Activated T-helper 1 cell treated with Interleukin-2 at 50 U/mL for 16 hours (primary cell): ENCODE data around the gene FBXL17.
"Not testable (repeated sequence)": the region's sequence is repeated elsewhere in the genome, so short reads cannot be mapped to it uniquely, and the experiment has no call there.

Source experiments
- DNase-seq: peaks from one replicate; pipeline ENCODE4 v3.0.0-alpha.2; 2020; ENCODE audit warnings: low read depth

Gene FBXL17

DNA sequence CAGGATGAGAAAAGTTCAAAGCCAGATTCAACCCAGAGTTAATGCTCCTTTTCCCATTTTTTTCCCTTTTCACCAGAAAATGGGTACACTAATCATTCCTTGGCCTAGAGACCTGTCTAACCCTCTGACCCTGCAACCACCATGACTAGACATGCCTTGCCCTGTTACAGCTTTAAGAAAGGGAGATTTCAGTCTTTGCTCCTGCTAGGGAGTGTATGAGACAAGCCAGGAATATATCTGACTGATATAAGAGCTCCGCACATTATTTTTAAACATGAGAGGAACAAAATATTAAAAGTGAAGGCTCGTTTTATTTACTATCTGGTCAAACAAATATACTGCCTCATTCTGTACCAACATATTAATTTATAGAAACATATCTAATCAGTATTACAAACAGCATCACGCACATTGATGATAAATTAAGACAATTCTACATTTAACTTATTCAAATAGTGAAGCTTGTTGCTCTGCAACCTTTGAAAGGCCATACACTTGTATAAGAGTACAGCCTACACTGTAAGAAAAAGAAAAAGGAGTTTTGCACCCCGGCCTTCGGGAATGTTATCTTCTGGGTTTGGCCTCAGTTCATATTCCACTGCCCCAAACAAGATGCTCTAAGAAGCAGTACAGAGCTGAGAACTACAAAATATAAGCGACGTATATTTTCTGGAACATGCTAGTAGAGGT, 132.7 kb downstream of the FBXL17 start:
- no peak for DNase-seq

DNA sequence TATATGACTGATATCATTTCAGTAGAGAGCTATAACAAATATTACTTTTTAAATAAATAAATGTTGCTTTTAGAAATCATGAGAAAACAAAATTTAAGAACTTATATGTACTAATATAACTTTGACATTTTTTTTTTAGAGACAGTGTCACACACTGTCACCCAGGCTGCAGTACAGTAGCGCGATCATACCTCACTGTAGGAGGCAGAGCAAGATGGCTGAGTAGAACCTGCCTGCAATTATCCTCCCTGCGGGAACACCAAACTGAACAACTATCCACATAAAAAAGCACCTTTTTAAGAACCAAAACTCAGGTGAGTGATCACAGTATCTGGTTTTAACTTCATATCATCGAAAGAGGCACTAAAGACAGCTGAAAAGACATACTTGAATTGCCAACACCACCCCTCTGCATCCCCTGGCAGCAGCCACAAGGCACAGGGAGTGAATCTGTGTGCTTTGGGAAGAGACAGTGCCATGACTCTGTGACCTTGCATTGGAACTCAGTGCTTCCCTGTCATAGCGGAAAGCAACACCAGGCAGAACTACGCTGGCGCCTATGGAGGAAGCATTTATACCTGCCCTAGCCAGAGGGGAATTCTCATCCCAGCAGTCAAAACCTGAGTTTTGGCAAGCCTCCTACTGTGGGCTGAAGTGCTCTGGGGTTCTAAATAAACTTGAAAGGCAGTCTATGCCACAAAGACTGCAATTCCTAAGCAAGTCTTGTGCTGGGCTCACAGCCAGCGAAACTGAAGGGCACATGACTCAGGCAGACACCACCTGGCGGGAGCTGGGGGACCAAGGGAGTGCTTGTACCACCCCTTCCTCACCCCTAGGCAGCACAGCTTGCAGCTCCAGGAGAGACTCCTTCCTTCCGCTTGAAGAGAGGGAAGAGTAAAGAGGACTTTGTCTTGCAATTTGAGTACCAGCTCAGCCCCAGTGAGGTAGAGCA, 142.7 kb downstream of the FBXL17 start:
- no peak for DNase-seq

DNA sequence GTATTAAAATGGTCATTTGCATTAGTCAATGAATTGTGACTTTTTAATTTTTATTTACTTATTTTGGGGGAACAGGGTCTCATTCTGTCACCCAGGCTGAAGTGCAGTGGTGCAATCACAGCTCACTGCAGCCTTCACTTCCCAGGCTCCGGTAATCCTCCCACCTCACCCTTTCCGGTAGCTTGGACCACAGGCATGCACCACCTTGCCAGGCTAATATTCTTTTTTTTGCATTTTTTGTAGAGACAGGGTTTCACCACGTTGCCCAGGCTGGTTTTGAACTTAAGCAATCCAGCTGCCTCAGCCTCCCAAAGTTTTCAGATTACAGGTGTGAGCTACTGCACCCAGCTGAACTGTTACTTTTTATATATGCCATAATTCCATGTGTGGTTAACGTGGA, 143.4 kb downstream of the FBXL17 start:
- DNase-seq: no peak

DNA sequence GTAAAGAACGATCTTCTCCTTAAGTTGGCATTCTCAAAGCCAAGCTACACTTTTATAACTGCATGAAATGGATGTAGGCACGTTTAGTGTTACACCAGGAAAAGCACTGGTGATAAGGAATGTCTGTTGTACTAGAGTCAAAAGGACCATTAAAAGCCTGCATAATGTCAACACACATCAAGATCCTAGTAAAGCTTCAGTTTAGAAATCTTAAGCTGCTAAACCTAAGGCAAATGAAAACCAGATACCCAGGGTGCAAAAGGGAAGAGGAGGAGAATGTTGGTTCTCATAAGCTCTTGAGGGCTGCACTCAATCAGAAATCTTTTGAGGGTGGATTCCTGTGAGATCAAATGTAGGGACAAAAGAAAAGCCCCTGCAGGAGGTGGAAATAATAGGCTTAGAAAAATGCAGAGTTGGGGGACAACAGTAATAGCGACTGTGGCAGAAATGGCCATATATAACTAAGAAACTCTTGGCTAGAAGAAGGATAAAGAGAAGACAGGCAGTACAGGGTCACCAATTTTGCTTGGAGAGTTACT, 148.2 kb downstream of the FBXL17 start:
- DNase-seq: no peak

DNA sequence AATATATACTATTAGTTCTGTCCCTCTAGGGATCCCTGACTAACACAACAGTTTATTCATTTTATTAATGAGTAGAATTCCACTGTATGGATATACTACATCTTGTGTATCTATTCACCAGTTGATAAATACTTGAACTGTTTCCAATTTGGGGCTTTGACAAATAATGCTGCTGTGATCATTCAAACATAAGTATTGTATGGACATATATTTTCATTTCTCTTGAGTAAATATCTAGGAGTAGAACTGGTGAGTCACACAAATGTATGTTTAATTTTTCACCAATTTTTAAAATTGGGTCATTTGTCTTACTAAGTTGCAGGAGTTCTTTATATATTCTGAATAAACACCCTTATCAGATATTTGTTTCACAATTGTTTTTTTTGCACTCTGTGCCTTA, 149.1 kb downstream of the FBXL17 start:
- DNase-seq: no peak

DNA sequence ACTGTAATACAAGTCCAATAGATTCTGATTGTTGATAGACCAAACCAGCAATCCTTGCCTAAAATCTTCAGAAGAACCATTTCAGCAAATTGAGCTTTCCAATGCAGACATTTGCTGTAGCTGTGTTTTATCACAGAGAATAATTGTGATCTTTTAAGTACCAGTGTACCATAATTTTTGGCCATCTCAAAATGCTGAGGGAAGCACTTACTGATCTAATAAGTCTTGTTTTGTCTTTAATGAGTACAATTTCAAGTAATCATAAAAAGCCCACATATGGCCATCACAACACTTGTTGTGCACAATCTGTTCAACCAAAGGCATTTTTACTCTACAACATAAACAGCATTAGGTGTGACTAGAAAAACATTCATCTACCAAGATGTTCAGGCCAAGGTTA, 159.9 kb downstream of the FBXL17 start:
- no peak for DNase-seq

DNA sequence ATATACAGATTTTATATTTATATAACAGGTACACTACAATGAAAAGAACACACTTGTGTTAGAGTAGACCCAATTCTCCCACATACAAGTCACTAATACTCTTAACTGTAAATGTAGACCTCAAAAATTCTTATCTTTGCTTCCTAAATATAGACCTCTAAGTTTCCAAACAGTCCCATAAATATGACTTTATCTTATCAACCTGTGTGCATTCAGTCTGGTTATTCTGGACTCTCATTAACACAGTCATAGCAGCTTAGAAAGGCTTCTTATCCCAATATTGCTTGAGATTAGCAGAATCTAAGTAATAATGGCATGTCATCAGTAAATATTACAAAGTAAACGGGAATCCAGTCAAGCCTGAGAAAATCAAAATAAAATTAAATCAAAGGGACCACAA, 161.1 kb downstream of the FBXL17 start:
- no peak for DNase-seq

DNA sequence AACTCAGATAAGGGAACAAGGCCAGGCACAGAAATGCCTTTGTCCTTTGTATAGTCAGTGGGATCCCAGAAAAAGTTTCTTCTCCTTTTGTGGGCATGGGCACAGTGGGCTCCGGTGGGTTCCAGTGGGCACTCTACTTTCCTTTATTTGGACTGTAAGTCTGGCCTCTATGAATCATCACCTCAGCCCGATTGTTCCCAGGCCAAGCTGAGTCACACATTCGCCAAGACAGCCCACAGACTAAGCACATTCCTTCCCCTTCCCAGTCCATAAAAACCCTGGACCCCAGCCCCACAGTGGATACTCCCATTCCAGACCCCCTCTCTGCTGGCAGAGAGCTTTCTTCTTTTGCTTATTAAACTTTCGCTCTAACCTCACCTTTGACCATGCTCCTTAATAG, 165.0 kb downstream of the FBXL17 start:
- no peak for DNase-seq

DNA sequence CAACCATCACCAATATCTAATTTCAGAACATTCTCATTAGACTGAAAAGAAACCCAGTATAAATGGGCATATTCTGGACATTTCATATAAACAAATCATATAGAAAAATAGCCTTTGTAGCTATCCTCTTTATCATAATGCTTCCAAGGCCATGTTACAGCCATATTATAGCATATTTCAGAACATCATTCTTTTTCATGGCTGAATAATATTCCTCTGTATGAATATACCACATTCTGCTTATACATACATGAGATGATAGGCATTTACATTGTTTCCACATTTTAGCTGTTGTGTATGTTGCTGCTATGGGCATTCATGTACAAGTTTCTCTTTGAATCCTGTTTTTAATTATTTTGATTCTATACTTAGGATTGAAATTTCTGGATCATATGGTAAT, 167.0 kb downstream of the FBXL17 start:
- DNase-seq: no peak

DNA sequence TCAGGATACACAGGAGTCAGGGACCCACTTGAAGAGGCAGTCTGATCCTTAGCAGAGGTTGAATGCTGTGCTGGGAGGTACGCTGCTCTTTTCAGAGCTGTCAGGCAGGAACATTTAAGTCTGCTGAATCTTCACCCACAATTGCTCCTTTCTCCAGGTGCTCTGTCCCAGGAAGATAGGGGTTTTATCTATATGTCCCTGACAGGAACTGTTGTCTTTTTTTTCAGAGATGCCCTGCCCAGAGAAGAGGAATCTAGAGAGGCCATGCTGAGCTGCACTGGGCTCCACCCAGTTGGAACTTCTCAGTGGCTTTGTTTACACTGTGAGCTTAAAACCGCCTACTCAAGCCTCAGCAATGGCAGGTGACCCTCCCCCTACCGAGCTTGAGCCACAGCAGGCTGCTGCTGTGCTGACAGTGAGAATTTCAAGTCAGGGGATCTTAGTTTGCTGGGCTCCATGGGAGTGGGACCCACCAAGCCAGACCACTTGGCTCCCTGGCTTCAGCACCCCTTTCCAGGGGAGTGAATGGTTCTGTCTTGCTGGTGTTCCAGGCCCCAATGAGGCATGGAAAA, 169.0 kb downstream of the FBXL17 start:
- no peak for DNase-seq

DNA sequence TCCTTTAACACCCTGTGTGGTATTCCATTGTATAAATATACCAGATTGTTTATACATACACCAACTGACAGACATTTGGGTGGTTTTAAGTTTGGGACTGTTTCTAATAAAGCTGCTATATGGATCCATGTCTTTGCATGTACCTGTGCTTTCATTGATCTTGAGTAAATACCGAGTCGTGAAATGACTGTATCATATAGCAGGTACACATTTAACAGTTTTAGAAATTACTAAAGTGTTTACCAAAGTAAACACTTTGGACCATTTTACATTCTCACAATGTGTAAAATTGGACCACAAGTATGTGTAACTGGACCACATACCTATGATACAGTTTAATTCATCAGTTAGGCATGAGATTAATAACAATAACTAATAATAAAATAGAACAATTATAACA, 175.2 kb downstream of the FBXL17 start:
- DNase-seq: no peak

DNA sequence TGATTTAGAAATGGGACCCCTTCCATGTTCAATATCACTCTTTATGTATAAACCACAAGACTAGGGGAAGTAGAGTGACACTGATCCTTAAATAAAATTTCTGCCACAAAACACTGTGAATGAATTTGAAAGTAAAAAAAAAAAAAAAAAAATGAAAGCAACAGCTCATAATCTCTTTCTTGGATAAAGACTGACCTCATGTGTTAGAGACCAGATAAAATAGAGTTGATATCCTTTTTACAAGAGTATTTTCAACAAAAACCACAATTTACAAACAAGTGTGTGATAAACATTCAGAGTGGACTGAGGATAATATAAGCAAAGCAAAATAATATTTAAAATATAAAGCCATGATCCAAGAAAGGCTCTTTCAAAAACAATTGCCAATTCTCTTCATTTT, 180.2 kb downstream of the FBXL17 start:
- DNase-seq: no peak

DNA sequence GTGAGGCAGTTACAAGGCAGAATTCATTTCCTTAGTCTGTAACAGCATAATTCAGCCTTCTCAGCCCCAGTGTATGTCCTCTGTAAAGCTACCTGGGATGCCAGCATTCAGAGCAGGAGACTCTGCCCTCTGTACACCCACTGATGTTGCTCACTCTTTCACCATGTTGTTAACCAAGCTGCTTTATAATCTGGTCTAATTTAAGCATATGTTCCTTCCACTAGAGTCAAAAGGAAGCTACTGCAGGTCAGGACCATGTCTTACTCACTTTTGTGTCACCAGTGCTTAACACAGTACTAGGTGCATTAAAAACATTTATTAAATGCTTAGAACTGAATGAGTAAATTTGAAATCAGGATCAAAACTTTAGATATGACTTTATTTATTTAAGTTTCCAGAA, 185.6 kb downstream of the FBXL17 start:
- DNase-seq: no peak

DNA sequence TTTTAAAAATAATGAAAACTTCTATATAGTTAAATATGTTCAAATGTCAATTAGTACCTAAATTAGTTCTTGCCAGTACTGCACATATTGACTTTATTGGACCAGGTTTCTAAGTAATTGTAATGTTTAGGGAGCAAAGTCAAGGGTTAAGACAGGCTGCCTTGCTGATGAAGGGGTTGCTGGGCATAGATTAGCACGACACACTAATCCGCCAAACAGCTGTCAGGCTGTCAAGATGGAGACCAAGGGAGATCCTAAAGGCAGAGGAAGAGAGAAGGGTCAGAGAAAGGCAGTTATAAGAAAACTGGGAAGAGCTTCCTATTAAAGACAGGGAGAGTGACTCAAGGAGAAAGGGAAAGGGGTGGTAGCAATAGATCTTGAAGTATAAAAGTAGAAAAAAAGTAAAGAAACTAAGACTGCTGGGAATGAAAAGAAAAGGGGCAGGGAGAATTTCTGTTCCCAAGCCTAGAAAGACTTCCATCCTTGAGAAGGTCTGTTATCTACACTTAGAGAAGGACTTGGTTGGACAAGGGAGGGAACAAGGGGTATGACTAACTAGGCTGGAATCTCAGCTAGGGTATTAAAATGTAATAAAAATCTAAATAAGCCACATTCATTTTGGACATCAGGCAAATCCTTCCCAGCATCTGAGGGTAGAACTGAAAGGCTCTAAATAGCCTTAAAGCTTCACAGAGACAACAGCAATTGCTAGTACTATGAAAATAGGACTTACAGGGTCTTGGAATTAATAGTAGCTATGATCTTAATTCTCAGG, 188.7 kb downstream of the FBXL17 start:
- no peak for DNase-seq

DNA sequence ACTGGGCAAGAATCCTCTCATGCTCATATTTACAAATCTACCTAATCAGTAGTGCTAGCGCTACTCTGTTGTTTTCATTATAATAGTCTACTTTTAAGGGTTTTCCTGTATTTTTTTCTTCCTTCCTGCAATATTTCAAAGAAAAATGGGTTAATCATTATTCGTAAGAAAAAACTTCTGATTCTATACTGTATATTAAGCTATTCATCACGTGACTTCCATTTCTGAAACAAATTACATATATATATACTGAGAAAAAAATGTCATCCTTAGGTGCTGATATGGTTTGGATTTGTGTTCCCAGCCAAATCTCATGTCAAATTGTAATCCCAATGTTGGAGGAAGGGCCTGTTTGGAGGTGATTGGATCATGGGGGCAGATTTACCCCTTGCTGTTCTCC, 197.0 kb downstream of the FBXL17 start:
- DNase-seq: no peak

DNA sequence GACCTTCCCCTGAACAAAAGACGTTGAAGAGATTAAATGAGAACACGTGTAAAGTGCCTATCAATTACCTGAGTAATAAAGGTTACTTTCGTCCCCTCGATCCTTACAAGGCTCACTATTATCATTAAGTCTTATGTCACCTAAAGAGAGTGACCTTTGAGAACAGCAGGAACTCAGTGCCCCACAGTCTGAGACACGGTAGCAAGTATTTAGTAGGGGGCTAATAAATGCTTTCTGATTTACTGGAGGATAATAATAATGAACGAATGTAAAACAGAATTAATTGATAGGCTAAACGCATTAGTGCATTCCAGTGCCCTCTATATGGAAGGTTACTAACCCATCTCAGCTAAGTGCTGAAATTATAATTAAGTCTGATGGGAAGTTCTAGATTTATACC, 199.9 kb downstream of the FBXL17 start:
- no peak for DNase-seq

DNA sequence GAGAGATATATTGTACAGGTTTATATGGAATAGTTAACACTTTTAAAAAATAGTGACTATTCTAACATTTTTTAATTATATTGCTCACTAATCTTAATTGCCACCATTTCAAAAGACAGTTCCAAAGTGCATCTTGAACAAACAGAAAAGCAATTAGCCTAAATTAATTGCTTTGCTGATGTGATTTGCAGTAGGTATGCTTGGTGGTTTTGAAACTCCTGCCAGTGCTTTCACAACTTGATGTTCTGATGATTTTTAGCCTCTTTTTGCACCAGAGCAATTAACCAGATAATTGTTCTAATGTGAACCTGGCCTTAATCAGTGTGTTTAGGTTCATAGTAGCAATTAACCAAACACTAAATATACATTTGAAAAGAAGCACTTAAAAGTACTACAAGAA, 207.6 kb downstream of the FBXL17 start:
- DNase-seq: no peak

DNA sequence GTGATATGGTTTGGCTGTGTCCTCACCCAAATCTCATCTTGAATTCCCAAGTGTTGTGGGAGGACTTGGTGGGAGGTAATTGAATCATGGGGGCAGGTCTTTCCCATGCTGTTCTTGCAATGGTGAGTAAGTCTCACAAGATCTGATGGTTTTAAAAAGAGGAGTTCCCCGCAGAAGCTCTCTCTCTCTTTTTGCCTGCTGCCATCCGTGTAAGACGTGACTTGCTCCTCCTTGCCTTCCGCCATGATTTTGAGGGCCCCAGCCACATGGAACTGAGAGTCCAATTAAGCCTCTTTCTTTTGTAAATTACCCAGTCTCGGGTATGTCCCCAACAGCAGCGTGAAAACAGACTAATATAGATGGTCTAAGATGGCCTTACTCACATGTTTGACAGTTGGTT, 210.1 kb downstream of the FBXL17 start:
- no peak for DNase-seq

DNA sequence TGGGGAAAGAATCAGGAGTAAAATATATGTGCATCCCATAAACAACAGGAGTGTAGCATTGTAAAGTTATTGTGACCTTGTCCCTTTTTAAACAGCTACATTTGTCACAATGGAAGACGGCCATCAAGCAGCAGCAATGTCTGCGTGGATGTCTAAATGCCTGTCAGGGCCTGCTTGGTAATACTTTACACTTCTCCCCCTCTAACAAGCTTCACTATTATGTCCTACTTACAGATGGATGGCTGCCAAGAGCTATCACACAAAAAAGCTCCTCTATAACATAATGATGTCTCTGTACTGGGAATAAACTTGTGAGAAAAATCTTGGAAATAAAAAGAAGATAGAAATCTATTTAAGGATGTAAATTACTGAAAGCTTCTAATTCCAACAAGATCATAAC, 213.0 kb downstream of the FBXL17 start:
- DNase-seq: no peak

DNA sequence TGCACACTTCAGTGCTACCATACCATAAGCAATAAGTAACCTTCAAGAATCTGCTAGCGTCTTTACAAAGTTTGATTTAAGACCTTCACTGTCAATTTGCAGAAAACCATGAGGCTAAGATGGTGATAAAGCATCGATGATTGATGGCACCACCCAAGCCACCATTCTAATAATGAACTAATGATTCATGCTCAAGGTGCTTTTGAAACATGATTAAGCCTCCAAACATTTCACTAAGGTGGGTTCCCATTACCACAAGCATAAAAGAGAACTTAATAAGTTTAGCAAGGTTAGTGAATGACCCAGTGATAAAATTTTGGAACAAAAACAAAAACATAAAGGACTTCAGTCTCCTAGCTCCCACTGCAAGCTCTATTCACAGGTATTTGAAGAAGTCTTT, 214.7 kb downstream of the FBXL17 start:
- no peak for DNase-seq

DNA sequence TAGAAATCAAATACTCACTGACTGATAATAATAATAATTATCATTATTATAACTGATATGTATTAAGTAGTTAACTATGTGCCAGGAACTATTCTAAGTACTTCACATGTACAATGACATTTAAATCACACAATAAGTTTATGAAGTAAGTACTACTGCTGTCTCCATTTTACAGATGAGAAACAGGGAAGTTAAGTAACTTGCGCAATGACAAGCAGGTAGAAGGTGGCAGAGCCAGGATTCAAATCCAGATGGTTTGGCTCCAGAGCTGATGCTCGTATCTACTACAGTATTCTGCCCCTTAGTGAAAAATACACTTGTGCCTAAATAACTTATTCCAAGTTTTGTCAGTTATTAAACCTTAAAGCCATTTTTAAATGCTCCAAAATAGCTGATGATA, 217.3 kb downstream of the FBXL17 start:
- no peak for DNase-seq

DNA sequence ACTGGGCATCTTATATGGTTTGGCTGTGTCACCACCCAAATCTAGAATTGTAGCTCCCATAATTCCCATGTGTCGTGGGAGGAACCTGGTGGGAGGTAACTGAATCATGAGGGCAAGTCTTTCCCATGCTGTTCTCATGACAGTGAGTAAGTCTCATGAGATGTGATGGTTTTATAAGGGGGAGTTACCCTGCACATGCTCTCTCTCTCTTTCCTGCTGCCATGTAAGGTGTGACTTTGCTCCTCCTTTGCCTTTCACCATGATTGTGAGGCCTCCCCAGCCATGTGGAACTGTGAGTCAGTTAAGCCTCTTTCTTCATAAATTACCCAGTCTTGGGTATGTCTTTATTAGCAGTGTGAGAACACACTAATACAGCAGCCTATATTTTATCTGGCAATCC, 229.0 kb downstream of the FBXL17 start:
- not testable (repeated sequence) for DNase-seq
